Stimulated activated naive CD4-positive, alpha-beta T cell treated with Interleukin-2 at 50 U/mL for 16 hours (primary cell): ENCODE measurements around the gene LEF1.

Experiments
- DNase-seq: peaks from one replicate; lab custom pipeline; 2025; lab: John Stamatoyannopoulos, UW

The LEF1 gene

GRCh38 chr4:108168671-108169523 lies at the start of gene LEF1:
Gene LEF1 (minus strand): TSS chr4:108168932. CDS start chr4:108167767, 1,165 bp downstream.
- DNase-seq, result peak; percentile 65

GRCh38 chr4:108216510-108216909 lies 47.8 kb upstream of the LEF1 start:
- no peak for DNase-seq

- DNase-seq, result no peak
Measured at GRCh38 chr4:108215055-108215454, 46.3 kb upstream of the LEF1 start.

- no peak for DNase-seq
Measured at GRCh38 chr4:108213723-108214122, 45.0 kb upstream of the LEF1 start.

- no peak for DNase-seq
Measured at GRCh38 chr4:108213308-108213707, 44.6 kb upstream of the LEF1 start.

- no peak for DNase-seq
Measured at GRCh38 chr4:108210989-108211835, 42.5 kb upstream of the LEF1 start.

- DNase-seq, result no peak
Measured at GRCh38 chr4:108209489-108209888, 40.8 kb upstream of the LEF1 start.

GRCh38 chr4:108205859-108206258 lies 37.1 kb upstream of the LEF1 start:
- DNase-seq, result no peak

GRCh38 chr4:108204518-108204917 lies 35.8 kb upstream of the LEF1 start:
- DNase-seq, result no peak

GRCh38 chr4:108203377-108203776 lies 34.6 kb upstream of the LEF1 start:
- DNase-seq, result no peak

- DNase-seq, result no peak
Measured at GRCh38 chr4:108201774-108202173, 33.0 kb upstream of the LEF1 start.

- DNase-seq, result no peak
Measured at GRCh38 chr4:108199881-108200280, 31.1 kb upstream of the LEF1 start.

GRCh38 chr4:108193886-108194672 lies 25.3 kb upstream of the LEF1 start:
- DNase-seq, result no peak

GRCh38 chr4:108192935-108193334 lies 24.2 kb upstream of the LEF1 start:
- no peak for DNase-seq

- no peak for DNase-seq
Measured at GRCh38 chr4:108192056-108192455, 23.3 kb upstream of the LEF1 start.

GRCh38 chr4:108191269-108191914 lies 22.7 kb upstream of the LEF1 start:
- DNase-seq, result no peak

- no peak for DNase-seq
Measured at GRCh38 chr4:108188770-108189169, 20.0 kb upstream of the LEF1 start.

- DNase-seq, result no peak
Measured at GRCh38 chr4:108185252-108185651, 16.5 kb upstream of the LEF1 start.

- no peak for DNase-seq
Measured at GRCh38 chr4:108184453-108185049, 15.8 kb upstream of the LEF1 start.

- DNase-seq, result no peak
Measured at GRCh38 chr4:108181704-108182103, 13.0 kb upstream of the LEF1 start.

GRCh38 chr4:108180513-108180912 lies 11.8 kb upstream of the LEF1 start:
- no peak for DNase-seq
